GM10266 (cell line): ENCODE measurements around the gene HOXA4.

Experiments used
- DNase-seq: peaks from one replicate; pipeline ENCODE4 v3.0.0; 2012; ENCODE audit errors: extremely low spot score
- TF ChIP-seq, protein P1 (sequence below): IDR thresholded peaks from 2 replicates; pipeline ENCODE4 v1.5.1; 2012; ENCODE audit warnings: mild to moderate bottlenecking, low read depth; ENCODE audit not compliant: control insufficient read depth, insufficient read depth; ENCODE audit errors: missing control alignments

HOXA4 gene

DNA sequence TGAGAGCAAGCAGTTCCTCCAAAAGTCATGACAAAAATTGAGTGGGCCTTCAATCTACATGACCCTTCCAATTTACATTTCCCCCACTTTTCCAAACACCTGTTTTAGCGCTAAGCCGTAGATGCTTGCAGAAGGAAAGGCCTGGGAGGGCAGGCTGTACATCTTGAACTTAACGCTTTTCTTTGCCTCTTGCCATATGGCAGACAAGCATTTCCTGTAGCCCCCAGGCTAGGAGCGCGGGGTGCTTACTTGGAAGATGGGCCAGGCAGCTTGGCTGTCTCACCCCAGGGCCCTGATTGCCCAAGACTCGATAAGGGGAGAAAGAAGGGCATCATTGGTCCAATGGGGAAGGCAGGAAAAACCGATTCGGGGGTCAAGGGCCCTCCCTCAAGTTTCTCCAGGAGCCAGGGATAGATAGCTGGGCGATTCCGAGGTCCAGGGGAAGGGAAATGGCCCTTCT is 41.8 kb upstream of the HOXA4 start:
- TF ChIP-seq, protein P1, sequence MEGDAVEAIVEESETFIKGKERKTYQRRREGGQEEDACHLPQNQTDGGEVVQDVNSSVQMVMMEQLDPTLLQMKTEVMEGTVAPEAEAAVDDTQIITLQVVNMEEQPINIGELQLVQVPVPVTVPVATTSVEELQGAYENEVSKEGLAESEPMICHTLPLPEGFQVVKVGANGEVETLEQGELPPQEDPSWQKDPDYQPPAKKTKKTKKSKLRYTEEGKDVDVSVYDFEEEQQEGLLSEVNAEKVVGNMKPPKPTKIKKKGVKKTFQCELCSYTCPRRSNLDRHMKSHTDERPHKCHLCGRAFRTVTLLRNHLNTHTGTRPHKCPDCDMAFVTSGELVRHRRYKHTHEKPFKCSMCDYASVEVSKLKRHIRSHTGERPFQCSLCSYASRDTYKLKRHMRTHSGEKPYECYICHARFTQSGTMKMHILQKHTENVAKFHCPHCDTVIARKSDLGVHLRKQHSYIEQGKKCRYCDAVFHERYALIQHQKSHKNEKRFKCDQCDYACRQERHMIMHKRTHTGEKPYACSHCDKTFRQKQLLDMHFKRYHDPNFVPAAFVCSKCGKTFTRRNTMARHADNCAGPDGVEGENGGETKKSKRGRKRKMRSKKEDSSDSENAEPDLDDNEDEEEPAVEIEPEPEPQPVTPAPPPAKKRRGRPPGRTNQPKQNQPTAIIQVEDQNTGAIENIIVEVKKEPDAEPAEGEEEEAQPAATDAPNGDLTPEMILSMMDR: no peak
- DNase-seq: no peak

DNA sequence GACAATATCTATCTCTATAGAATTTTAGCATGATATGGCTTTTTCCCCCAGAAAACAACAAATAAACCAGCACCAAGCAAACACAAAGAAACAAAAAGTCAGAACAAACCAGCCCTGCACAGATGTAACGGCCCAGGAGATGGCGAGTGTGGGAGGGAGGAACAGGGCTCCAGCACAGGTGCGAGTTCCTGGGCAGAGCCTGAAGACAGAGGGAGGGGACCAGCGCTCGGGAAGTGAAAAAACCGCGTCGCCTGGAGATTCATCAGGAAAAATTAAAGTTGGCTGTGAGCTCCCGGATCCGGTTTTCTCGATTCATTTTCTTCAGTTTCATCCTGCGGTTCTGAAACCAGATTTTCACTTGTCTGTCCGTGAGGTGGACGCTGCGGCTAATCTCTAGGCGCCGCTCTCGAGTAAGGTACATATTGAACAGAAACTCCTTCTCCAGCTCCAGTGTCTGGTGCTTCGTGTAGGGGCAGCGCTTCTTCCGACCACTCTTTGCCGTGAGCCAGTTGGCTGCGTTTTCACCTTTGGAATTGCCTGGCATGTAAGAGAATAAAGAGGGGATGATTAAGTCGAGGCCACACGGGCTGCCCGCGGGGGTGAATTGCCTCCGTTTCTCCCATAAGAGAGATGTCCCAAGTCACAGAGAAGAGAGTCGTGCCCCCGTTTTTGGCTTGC is 41.2 kb upstream of the HOXA4 start:
- DNase-seq: no peak
- TF ChIP-seq, protein P1: no peak

DNA sequence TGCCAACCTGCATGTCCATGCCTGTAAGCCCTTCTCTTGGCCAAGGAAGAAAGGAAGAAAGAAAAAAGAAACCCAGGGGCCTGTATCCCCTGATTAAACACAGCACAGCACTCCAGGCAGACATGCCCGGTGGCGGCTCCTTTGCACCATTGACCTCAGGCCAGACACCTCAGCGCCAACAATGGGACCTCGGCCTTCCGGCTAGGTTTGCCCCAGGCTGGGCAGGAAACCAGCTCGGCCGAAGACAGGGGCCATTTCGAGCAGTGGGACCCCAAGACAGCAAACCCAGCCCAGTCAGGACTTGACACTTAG is 40.7 kb upstream of the HOXA4 start:
- no peak for DNase-seq
- TF ChIP-seq, protein P1: no peak

DNA sequence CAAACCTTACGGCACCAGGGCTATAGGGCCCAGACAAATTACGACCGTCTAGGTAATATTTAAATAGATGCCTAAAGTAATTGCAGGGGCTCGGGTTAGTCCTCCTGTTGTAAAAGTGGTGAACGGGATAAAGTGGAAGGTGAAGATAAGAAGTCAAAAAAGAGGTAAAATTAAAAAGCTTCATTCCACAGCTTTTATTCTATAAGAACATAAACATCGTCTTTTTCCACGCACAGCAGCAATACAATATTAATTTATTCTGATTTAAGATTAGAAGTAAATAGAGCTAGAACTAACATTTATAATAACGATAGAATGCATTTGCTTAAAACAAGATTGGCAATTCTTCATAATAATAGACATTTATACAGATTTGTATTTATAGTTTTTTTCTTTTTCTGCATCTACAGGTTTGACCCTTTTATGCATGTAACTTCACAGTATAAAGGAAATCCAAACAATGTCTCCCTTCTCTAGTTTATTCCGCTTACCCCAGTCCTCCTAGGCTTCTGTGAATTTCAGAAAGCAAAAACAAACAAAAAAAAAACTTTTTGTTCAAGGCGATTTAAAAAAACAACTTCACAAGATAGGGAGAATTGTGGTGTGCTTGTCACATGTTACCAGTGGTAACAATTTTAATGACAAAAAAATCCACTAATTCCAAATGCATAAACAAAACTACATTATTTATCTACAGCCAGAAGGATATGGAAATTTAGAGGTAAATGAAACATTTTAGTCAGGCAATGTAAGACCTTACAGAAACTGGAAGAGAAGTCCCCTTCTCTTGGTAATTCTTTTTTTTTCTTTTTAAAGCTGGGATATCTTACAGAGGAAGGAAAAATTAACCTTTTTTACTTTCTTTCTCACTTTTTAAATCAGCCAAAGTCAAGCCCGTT is 40.1 kb upstream of the HOXA4 start:
- DNase-seq: no peak

DNA sequence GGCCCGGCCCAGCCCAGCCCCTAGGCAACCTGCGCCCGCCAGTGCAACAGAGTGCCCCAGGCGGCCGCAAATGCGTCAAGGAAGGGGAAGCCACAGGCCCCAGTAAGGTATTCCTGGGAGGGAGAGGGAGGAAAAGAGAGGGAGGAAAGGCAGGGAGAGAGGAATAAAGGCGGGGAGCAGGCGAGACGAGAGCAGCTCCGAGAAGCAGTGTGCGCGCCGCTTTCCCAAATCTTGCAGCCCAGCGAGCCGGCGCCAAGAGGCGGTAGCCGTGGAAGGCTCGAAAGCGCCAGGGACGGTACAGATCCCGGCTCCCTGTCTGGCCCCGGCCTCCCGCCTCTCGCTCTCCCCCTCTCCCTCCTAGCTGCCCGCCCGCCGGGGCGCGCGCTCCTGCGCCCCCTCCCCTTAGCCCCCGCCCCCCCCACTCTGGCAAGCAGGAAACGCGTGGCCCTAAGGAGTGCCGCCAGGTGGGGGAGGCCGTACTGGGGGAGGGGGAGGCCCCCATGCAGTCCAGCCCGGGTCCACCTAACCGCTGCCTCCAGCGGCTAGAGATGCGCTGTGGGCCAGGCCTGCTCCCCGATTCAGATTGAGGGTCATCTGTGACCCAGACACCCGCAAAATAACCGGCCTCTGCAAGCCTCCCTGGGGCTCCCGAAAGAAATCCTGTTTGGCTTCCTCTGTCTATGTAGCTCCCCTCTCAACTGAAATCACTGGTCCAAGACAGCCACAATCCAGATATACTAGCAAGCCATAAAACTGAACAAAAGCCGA is 39.3 kb upstream of the HOXA4 start:
- DNase-seq: no peak
- TF ChIP-seq, protein P1: no peak

More for the DNA sequence above, 40.1 kb upstream of the HOXA4 start:
- TF ChIP-seq, protein P1: no peak

DNA sequence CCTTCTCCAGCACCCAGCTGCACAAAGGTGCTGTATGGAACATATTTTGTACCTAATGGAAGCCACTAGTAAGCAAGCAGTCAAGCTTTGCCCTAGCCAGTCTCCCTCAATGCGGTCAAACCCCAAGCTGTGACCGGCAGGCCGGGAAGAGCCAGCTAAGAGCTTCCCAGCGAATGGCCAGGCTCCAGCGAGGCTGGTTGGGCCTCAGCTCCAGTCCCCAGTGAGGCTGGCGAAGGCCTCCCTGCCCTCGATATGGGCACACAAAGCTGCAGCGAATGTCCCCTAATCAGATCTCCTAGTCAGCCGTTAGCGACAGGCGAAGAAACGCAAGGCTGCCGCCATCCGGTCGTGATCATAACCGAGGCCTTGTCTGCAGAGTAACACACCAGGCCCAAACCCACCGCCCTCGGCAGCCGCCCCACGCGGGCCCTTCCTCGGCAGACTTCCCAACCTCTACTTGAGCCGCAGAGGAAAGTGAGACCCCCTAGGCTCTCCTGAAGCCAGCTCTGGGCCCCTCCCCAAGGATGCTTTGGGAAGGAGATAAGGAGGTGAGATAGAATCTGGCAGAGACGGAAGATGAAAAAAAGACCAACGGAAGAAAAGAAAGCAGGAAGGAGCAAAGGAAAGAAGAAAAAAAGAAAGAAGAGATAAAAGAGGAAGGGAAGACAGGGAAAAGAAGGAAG is 37.8 kb upstream of the HOXA4 start:
- DNase-seq: no peak
- TF ChIP-seq, protein P1: no peak

DNA sequence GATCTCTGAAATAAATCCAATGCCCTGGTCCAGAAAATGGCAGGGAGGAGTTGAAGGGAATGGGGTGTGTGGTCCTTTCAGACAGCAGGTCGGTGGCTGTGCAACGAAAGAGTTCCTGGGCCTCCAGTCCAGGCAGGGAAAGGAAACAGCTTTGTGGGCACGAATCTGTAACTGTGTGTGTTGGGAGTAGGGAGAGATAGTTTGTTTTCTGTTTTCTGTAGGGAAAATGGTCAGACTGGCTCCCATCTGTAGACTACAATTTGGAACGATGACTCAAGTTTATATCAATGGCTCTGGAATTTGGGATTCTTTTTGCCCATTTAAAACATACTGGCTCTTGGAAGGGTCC is 37.3 kb upstream of the HOXA4 start:
- TF ChIP-seq, protein P1: no peak
- no peak for DNase-seq
